NCI-H2029 treated with DMSO at 0.1 percent for 48 hours (cell line): Measurements from ENCODE around the gene EPS15.
A peak's percentile ranks its signal among the peaks of the same experiment; 100 is the strongest.

Experiments
- DNase-seq: peaks from one replicate; lab custom pipeline; 2025; lab: John Stamatoyannopoulos, UW

Gene EPS15

DNA sequence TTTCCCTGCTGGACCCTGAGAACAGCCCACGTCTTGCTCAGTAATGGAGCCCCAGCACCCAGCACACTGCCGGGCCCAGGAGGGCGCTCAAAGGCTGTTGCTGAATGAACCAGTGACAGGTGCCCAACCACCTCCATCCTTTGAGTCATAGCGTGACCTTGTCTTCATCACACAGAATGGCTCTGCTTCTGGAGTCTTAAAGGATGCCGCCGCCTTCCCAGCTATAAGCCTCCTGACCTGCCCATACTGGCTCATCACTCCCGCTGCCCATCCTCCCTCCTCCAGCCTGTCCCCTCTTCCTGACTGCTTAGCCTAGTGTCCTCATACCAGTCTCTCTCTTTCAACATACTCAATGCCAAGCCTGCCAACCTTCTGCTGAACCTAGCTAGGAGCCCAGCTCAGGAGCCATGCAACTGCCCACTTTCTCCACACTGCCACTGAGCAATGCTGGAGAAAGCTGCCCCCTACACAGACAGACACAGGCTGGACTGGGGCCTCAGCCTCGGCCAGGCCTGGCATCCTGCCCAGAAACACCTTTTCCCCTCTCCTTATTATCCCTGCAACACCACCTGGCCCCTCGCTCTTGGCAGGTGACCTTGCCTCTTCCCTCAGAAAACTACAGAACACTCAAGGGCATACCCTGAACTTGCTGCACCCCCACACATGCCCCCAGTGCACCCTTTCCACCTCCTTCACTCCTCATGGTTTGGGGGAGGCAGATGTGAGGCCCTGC, 202.8 kb downstream of the EPS15 start:
- peak; percentile 87 for DNase-seq

DNA sequence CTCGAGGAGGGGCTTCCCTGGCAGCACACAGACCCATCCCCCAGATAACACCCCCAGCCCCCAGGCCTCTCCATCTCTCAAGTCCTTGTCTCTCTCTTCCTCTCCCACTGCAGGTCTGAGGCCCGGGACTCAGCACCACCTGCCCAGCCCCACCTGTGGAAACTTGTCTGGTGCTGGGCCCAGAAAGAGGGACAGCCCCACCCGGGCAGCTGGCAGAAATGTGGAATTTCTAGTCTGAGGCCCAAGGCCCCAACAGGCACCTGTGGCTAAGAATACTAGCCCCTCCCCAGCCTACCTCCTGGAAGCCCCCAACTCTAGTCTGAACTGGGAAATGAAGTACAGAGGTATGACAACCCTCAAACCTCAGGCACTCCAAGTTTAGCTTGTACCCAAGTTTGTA, 204.1 kb downstream of the EPS15 start:
- no peak for DNase-seq

DNA sequence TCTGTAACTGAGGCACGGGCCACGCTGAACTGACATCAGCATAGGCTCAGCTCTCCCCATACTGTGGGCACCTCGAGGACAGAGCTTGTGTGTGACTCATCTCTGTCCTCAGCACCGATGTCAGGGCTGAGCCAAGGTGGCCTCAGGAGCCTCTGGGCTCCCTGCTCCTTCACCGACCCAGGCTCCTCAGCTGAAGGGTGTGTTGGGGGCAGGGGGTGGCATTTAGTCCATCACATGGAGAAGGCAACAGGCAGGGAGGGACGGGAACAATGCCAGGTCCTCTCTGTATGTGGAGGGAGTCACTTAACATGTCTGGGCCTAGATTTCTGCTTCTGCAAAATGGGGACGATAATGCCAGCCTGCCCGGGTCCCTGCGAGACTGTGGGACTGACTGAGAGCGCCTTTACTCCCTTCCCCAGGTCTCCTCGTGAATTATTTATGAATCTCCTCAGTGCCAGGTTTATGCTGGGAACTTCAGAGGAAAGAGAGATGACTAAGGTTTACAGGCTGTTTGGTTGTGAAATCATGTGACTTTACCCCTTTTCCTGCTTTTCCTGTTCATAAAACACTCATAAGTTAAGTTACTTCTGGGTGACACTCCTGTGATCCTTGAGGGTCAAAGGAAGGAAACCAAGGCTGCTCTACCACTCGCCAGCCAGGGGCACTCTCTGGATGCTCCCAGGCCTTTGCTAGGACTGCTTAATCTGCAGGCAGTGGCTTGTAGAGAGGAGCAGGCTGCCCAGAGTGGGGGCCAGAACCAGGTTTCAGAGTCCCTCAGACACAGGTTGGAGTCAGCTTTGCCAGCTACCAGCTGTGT, 204.9 kb downstream of the EPS15 start:
- no peak for DNase-seq

DNA sequence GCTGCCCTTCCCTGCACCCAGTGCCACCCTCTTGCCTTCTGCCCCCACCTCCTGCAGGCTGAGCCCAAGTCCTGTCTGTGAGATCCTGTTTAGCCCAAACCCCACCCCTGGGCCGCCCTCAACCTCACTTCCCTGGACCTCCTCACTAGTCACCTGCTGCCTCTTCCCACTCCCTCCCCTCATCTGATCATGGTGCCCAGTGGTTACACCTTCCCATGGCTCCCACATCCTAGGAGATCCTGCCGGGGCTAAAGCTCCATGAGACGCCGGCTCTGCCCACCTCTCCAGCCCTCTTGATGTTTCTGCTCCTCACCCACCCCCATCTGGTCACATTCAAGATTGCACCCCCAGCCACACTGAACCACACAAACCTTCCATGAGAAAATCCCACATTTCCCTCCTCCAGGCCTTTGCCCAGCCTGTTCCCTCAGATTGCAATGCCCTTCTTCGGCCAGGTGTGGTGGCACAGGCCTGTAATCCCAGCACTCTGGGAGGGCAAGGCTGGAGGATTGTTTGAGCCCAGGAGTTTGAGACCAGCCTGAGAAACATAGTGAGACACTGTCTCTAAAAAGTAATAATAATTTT, 205.7 kb downstream of the EPS15 start:
- DNase-seq, result no peak

DNA sequence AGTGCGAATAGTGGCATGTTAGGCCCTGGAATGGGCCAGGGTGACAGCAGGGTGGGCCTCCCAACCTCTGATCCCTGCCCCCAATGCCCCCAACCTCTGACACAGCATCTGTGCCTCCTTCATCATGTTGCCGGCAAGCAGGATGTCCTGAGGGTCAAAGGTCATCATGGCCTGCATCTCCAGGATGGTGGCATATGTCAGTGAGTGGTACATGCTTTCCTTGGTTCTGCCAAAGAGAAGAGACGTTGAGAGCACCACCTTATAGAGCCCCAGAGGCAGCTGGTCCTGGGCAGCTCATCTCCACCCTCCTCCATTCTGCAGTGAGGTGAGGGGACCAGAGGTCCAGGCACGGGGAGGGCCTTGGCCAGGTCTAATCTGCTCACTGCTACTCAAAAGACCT, 206.3 kb downstream of the EPS15 start:
- DNase-seq, result no peak

DNA sequence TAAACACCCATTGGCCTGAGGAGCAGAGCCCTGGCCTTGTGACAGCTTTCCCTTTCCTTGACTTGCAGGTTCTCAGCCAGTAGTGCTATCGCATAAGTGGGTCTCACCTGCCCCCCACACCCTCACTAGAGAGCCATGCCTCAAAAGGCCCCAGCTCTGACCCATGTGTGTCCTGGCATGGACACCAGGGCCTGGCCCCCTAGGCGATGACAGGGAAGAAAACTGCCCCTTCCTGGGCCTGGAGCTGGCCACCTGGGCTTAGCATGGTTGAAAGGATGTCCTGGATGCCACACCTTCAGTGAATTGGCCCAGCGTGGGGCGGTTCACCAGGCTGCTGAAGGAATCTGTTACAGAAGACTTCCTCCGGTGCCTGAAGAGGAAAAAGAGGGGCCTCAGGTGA, 207.2 kb downstream of the EPS15 start:
- DNase-seq, result no peak

DNA sequence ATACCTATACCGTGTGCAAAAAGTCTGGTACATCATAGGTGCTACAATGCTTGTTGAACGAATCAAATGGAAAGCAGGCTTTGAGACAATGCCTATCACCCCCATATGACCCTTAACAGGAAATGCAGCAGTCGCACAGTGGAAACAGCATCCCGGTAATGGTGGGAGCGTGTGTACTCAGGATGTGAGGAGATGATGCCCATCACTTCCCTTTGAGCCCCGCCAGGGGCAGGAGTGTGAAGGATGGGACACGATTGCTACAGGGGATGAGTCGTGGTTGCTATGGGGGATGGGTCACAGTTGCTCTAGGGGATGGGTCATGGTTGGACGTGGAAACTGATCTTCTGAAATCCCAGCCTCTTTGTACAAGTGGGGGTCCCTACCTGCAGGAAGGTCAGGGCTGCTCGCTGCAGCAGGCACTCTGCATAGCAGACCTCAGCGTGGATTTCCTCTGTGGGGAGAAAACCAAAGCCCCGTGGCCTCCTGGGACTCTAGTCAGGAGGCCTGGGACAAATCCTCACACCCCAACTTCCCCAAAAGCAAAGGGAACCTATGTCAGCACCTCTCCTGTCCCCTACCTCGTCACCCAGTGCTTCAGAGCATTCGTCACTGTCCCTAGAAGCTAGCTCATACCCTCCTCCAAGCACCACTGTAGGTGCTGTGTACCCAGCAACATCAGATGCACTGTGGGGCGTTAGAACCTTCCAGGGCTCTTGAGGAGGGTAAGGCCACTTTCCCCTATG, 208.0 kb downstream of the EPS15 start:
- no peak for DNase-seq

DNA sequence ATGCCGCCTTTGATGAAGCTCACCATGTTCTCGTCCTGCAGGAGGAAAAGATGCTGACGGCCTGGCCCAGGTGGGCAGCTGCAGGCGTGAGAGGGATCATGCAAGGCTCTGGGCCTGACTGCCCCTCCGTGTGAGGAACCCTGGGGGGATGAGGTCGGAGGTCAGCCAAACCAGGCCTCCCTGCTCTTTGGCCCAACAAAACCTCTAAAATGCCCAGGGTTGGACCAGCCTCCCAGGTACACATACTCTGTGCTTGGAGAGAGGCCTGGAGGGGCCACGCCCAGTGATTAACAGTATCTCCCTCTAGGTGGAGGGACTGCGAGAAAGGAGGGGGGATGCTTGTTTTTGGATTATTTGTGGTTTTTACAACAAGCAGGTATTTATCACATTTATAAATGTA, 209.8 kb downstream of the EPS15 start:
- DNase-seq, result no peak

DNA sequence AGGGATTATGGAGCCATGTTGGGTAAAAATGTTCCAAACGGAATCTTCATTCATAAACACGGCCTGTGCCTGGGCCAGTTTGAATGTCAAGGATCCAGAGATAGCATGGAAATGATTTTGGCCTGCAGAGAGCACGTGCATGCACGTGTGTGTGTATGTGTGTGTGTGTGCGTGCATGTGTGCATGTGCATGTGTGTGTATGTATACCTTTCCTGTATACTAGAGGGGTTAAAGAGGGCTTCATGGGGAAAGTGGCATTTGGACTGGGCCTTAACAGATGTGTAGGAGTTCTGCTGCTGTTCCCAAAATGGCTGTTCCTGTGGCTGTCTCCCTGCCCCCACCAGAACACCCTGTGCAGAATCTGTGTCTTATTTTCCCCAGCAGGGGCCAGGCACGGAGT, 210.4 kb downstream of the EPS15 start:
- DNase-seq, result no peak

DNA sequence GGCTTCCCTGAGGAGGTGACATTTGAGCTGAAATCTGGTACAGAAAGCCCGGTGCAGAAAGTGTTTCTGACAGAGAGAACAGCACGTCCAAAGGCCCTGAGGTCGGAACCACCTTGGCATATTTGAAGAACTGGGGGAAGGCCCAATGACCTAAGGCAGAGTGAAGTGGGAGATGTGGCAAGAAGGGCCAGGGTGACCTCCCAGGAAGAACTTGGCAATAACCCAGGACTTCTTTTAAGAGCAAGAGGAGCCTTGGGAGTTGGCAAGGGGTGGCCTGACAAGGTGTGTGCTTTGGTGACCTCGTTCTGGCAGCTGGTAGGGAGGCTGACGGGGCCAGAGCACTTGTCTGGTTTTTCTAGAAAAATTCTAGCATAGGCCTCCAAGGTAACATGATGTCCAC, 212.1 kb downstream of the EPS15 start:
- peak; percentile 36 for DNase-seq

DNA sequence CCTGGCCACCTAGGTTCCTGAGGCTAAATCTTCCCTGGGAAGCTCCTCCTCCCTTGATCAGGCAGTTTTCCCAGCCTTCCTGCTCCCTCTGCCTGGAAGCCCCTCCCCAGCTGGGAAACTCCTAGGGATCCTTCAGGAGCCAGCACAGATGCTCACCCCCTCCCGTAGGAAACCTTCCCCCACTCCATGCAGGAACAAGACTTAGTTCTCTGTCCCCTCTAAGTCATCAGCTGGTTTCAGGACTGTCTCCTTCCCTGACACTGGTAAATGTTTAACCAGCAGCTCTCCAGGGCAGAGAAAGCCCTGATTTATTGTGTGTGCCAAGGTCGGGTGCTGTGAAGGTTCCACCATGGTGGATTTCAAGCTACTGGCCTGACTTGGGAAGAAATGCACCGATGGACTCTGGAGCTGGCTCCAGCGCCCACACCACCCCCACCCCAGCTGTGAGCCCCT, 213.7 kb downstream of the EPS15 start:
- DNase-seq, result no peak

DNA sequence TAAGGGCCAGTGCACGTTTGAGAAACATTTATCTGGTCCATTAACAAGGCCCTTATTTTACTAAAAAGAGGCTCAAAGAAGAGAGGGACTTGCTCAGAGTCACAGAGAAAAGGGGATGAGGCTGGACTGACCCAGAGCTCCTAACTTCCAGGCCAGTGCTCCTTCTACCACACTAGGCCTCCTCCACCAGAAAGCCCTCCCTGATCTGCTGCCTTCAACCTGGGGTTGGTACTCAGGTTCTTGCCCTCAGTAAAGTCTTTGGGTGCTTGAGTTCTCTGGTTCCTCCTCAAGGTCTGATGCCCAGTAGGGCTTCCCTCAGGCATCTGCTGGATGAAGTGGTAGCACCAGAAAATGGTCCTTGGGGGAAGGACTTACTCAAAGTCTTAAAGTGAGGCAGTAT, 214.7 kb downstream of the EPS15 start:
- no peak for DNase-seq
